CD4-positive, alpha-beta T cell treated with Interleukin-6 for 4 hours (primary cell): Measurements from ENCODE around the gene ROPN1L.

Source experiments
- DNase-seq: peaks from one replicate; pipeline ENCODE4 v3.0.0-alpha.2; 2020; ENCODE audit warnings: mixed read lengths

Gene ROPN1L

GRCh38 chr5:10459080-10460055 is 17.7 kb downstream of the ROPN1L start:
- DNase-seq, result no peak

- no peak for DNase-seq
These were observed 18.7 kb downstream of the ROPN1L start for GRCh38 chr5:10460252-10460906.

- DNase-seq, result no peak
These were observed 19.4 kb downstream of the ROPN1L start for GRCh38 chr5:10461041-10461440.

- DNase-seq, result no peak
These were observed 20.4 kb downstream of the ROPN1L start for GRCh38 chr5:10461904-10462555.

GRCh38 chr5:10463566-10463965 is 21.9 kb downstream of the ROPN1L start:
- no peak for DNase-seq

- DNase-seq, result no peak
These were observed 22.5 kb downstream of the ROPN1L start for GRCh38 chr5:10464173-10464572.

GRCh38 chr5:10465726-10466125 is 24.0 kb downstream of the ROPN1L start:
- DNase-seq, result no peak

GRCh38 chr5:10466446-10467073 is 24.9 kb downstream of the ROPN1L start:
- no peak for DNase-seq

- no peak for DNase-seq
These were observed 25.9 kb downstream of the ROPN1L start for GRCh38 chr5:10467281-10468198.

- no peak for DNase-seq
These were observed 26.6 kb downstream of the ROPN1L start for GRCh38 chr5:10468256-10468655.

GRCh38 chr5:10469253-10470050 is 27.8 kb downstream of the ROPN1L start:
- no peak for DNase-seq

- no peak for DNase-seq
These were observed 29.0 kb downstream of the ROPN1L start for GRCh38 chr5:10470669-10471068.

- no peak for DNase-seq
These were observed 30.0 kb downstream of the ROPN1L start for GRCh38 chr5:10471677-10472076.

GRCh38 chr5:10474521-10475075 is 32.9 kb downstream of the ROPN1L start:
- no peak for DNase-seq

- no peak for DNase-seq
These were observed 34.4 kb downstream of the ROPN1L start for GRCh38 chr5:10475931-10476676.

- DNase-seq, result no peak
These were observed 35.2 kb downstream of the ROPN1L start for GRCh38 chr5:10476878-10477277.

GRCh38 chr5:10477943-10478342 is 36.3 kb downstream of the ROPN1L start:
- DNase-seq, result no peak

GRCh38 chr5:10478436-10478835 is 36.8 kb downstream of the ROPN1L start:
- DNase-seq, result no peak

- no peak for DNase-seq
These were observed 37.6 kb downstream of the ROPN1L start for GRCh38 chr5:10479154-10479721.
